WTC11 (cell line): ENCODE results near the gene ZNF888. TPM values are rescaled to one million over a fixed set of nuclear protein-coding genes. Genes with fewer than 3 reads are reported as not detected.

Experiments
- ATAC-seq: fragments of 200-7000 bp; cut with Tn5 transposase; 2 replicates; pipeline ENCODE4 v1.10.0; 2021; ENCODE audit warnings: mild to moderate bottlenecking, moderate library complexity
- CTCF ChIA-PET: fragments of 300-600 bp; sonication (Branson Sonifier 250); formaldehyde crosslinking; loops from one replicate; lab custom pipeline; 2021; ENCODE audit warnings: antibody characterized with exemption; lab: Charles Lee
- POLR2A ChIA-PET: fragments of 350-600 bp; sonication (Branson Sonifier 250); formaldehyde crosslinking; loops from one replicate; lab custom pipeline; 2021; ENCODE audit warnings: antibody characterized with exemption; lab: Charles Lee
- DNase-seq: peaks from one replicate; pipeline ENCODE4 v3.0.0; 2021; ENCODE audit warnings: low spot score
- H3K27ac Mint-ChIP-seq: 2 replicates; pipeline ENCODE4 v1.8.0; 2021; ENCODE audit warnings: mixed read lengths
- H3K27me3 Mint-ChIP-seq: 2 replicates; pipeline ENCODE4 v1.8.0; 2021; ENCODE audit warnings: low read depth, mild to moderate bottlenecking, moderate library complexity, mixed read lengths
- H3K36me3 Mint-ChIP-seq: 2 replicates; pipeline ENCODE4 v1.8.0; 2021; ENCODE audit warnings: mixed read lengths
- H3K4me1 Mint-ChIP-seq: 2 replicates; pipeline ENCODE4 v1.8.0; 2022; ENCODE audit warnings: mixed read lengths
- H3K4me3 Mint-ChIP-seq: 2 replicates; pipeline ENCODE4 v1.8.0; 2021; ENCODE audit warnings: mild to moderate bottlenecking, moderate library complexity, mixed read lengths
- H3K9me3 Mint-ChIP-seq: 2 replicates; pipeline ENCODE4 v1.8.0; 2021; ENCODE audit warnings: mixed read lengths
- ATF2 ChIP-seq: sonication (generic); formaldehyde crosslinking; IDR thresholded peaks from 2 replicates; pipeline ENCODE4 v1.8.1; 2022; ENCODE audit warnings: low read depth, missing genetic modification reagents, borderline replicate concordance
- ATF3 ChIP-seq: sonication (generic); formaldehyde crosslinking; conservative IDR thresholded peaks from 2 replicates; pipeline ENCODE4 v1.8.1; 2022; ENCODE audit warnings: mild to moderate bottlenecking, missing genetic modification reagents
- CREM ChIP-seq: sonication (generic); formaldehyde crosslinking; IDR thresholded peaks from 2 replicates; pipeline ENCODE4 v1.8.1; 2022; ENCODE audit warnings: mild to moderate bottlenecking, missing genetic modification reagents, moderate library complexity
- E2F1 ChIP-seq: sonication (generic); formaldehyde crosslinking; IDR thresholded peaks from 2 replicates; pipeline ENCODE4 v1.8.0; 2022; ENCODE audit warnings: mild to moderate bottlenecking, missing genetic modification reagents
- E2F5 ChIP-seq: sonication (generic); formaldehyde crosslinking; IDR thresholded peaks from 2 replicates; pipeline ENCODE4 v1.8.1; 2022; ENCODE audit warnings: mild to moderate bottlenecking, moderate library complexity, missing genetic modification reagents
- HMGXB4 ChIP-seq: sonication (generic); formaldehyde crosslinking; IDR thresholded peaks from 2 replicates; pipeline ENCODE4 v1.8.1; 2023; ENCODE audit warnings: mild to moderate bottlenecking, moderate library complexity, missing genetic modification reagents
- IRF1 ChIP-seq: sonication (generic); formaldehyde crosslinking; IDR thresholded peaks from 2 replicates; pipeline ENCODE4 v1.8.0; 2023; ENCODE audit warnings: missing genetic modification reagents
- JAZF1 ChIP-seq: fragments of 250-450 bp; sonication (Bioruptor Pico); IDR thresholded peaks from 2 replicates; pipeline ENCODE4 v1.9.0; 2021; ENCODE audit warnings: moderate library complexity, mild to moderate bottlenecking, inconsistent platforms
- JUN ChIP-seq: sonication (generic); formaldehyde crosslinking; IDR thresholded peaks from 2 replicates; pipeline ENCODE4 v1.8.0; 2023; ENCODE audit warnings: mild to moderate bottlenecking, missing genetic modification reagents
- NFATC4 ChIP-seq: fragments of 250-450 bp; sonication (Bioruptor Pico); IDR thresholded peaks from 2 replicates; pipeline ENCODE4 v1.9.0; 2021; ENCODE audit warnings: mild to moderate bottlenecking
- TP53 ChIP-seq: sonication (generic); formaldehyde crosslinking; IDR thresholded peaks from 2 replicates; pipeline ENCODE4 v1.8.1; 2023; ENCODE audit warnings: mild to moderate bottlenecking, missing genetic modification reagents
- ZNF232 ChIP-seq: sonication (generic); formaldehyde crosslinking; IDR thresholded peaks from 2 replicates; pipeline ENCODE4 v1.8.0; 2022; ENCODE audit warnings: mild to moderate bottlenecking, missing genetic modification reagents
- ZNF263 ChIP-seq: sonication (generic); formaldehyde crosslinking; IDR thresholded peaks from 2 replicates; pipeline ENCODE4 v1.8.1; 2022; ENCODE audit warnings: low read depth, mild to moderate bottlenecking, moderate library complexity, missing genetic modification reagents
- ZNF512 ChIP-seq: sonication (generic); formaldehyde crosslinking; IDR thresholded peaks from 2 replicates; pipeline ENCODE4 v1.8.1; 2022; ENCODE audit warnings: missing genetic modification reagents, borderline replicate concordance
- ZNF532 ChIP-seq: fragments of 250-450 bp; sonication (Bioruptor Pico); IDR thresholded peaks from 2 replicates; pipeline ENCODE4 v1.9.0; 2021; ENCODE audit warnings: mild to moderate bottlenecking, borderline replicate concordance
- total RNA-seq: library from RNA; stranded (reverse); gene quantifications from 3 replicates; pipeline ENCODE4 v1.2.3, GENCODE V29; 2021

ZNF888 gene
- total RNA-seq, 1 experiment from 2014 or later, result 9.8 TPM

- ATAC-seq, result no peak
- H3K27ac Mint-ChIP-seq, result no peak overlapping the region
- no peaks in the 10 kb centered on the region; the same call in 1 of the 2 replicates for H3K27me3 Mint-ChIP-seq
- no peak overlapping the region for H3K4me3 Mint-ChIP-seq
- TF ChIP-seq E2F5 (no peak), ATF2 (CRISPR knock-in tag) (no peak), CREM (CRISPR knock-in tag) (no peak), ZNF532 (CRISPR knock-in tag) (no peak), ZNF232 (CRISPR knock-in tag) (no peak), ZNF263 (no peak), ZNF512 (CRISPR knock-in tag) (no peak), IRF1 (no peak), NFATC4 (CRISPR knock-in tag) (no peak), E2F1 (no peak), ATF3 (CRISPR knock-in tag) (no peak), JAZF1 (CRISPR knock-in tag) (no peak), HMGXB4 (CRISPR knock-in tag) (no peak), TP53 (CRISPR knock-in tag) (no peak), JUN (CRISPR knock-in tag) (no peak)
- H3K4me1 Mint-ChIP-seq, result peaks cover 21% of the 10 kb centered on the region
- no peak for DNase-seq
- CTCF ChIA-PET, result interaction anchor here (1.3 kb wide), 1 partner anchor 60 kb away, joined by 7 read pairs; no protein-coding TSS in a partner anchor
- H3K36me3 Mint-ChIP-seq, result peaks cover 38% of the 10 kb centered on the region
- POLR2A ChIA-PET, result no interaction called here
- H3K9me3 Mint-ChIP-seq, result peaks cover 13% of the 10 kb centered on the region
Measured at GRCh38 chr19:52959613-52960295, 36.5 kb upstream of the ZNF888 start.
